HG03139 (cell line): Measurements from ENCODE around the gene STK31.
"Not testable (repeated sequence)": the region's sequence is repeated elsewhere in the genome, so short reads cannot be mapped to it uniquely, and the experiment has no call there.

Experiments used
- ATAC-seq: cut with Tn5 transposase; IDR thresholded peaks from one replicate; pipeline ENCODE4 v1.9.1; 2021; ENCODE audit not compliant: unreplicated experiment

Gene STK31

DNA sequence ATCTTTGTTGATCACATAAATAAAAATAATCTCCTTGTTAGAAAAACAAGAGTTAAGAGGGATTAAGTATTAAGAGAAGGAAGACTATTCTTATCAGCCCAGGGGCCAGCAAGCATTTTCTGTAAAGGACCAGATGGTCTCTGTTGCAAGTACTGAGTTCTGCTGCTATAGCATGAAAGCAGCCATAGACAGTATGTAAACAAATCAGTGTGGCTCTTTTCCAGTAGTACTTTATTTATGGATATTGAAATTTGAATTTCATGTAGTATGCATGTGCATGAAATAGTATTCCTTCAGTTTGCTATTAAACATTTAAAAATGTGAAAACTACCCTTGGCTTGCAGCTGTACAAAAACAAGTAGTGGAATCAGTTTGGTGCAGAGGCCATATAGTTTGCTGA, 81.7 kb downstream of the STK31 start:
- ATAC-seq: no peak

DNA sequence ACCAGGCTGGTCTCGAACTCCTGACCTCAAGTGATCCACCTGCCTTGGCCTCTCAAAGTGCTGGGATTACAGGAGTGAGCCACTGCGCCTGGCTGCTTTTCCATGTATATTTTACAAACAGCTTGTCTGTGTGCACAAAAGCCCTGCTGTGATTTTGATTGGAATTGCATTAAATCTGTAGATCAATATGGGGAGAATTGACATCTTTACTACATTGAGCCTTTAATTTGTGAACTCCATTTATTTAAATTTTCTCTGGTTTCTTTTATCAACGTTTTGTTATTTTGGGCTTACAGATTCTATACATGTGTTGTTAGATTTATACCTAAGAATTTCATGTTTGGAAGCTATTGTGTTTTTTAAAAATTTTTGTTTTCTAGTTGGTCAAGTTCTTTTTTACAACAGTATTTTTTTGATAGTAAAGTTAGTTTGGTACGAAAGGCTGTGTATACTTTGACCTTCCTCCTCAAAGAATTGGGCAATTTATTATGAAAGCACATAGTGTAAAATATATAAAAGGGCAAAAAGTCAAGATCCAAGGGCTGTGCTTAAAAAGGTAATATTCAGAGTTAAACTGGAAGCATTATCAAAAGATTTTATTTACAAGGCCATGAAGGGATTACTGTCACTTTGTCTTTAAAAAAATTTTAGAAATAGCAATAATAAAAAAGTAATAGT, 92.8 kb downstream of the STK31 start:
- no peak for ATAC-seq

DNA sequence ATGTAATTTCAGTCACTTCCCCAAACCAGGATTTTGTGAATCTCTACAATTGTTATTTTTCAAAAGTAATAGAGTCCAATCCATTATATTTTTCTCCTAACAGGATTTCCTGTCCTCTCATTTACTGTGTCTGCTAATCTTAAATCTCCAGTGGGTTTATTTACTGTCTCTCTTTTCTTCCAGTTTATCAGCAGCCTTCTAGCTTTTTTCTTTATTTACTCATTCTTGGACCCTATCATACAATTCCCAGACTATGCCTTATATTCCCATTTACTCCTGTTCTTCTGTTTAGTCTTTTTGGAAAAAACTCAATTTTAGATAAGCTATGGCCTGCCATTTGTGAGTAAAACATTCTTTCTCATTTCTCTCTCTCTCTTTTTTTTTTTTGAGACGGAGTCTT, 94.7 kb downstream of the STK31 start:
- no peak for ATAC-seq

DNA sequence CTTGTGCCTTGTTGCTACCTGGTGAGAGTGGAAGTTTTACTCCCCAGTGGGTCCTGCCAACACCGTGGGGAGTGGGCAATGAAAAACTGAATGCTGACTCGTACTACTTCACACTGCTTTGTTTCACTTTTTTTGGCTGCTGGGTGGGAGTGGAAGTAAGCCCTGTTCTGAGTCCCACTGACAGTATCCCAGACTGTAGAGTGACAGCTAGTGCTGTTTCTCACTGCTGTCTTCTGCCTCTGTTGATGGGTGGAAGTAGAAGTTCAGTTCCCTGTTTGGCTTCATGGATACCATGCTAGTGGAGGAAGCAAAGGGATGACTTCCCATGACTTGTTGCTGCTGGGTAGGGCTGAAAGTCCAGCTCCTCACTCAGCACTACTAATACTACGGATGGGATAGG, 98.4 kb downstream of the STK31 start:
- no peak for ATAC-seq

- no peak for ATAC-seq
Measured at GRCh38 chr7:23810099-23810498, 100.1 kb downstream of the STK31 start.

DNA sequence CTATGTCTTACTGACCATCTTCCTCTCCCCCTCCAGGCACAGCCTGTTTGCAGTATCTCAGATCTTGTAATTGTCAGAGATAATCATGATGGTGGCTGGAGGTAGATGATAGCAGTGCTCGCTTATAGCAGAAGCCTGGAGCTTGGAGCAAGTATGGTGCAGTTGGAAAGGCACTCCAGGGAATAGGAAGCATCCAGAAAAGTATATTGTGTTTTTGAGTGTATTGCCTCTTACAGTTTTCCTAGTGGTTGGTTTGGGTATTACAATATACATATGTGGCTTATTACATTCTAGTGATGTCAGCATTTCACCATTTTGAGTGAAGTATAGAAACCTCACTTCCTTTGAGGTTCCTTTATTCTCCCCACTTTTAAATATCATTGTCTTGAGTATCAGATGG, 101.5 kb downstream of the STK31 start:
- ATAC-seq: no peak

DNA sequence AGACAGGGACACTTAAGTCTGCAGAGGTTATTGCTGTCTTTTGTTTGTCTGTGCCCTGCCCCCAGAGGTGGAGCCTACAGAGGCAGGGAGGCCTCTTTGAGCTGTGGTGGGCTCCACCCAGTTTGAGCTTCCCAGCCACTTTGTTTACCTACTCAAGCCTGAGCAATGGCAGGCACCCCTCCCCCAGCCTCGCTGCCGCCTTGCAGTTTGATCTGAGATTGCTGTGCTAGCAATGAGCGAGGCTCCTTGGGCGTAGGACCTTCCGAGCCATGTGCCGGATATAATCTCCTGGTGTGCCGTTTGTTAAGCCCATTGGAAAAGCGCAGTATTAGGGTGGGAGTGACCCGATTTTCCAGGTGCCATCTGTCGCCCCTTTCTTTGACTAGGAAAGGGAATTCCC, 118.1 kb downstream of the STK31 start:
- ATAC-seq: not testable (repeated sequence)

- ATAC-seq: not testable (repeated sequence)
Measured at GRCh38 chr7:23832733-23833132, 122.7 kb downstream of the STK31 start.

- ATAC-seq: no peak
Measured at GRCh38 chr7:23833405-23833804, 123.4 kb downstream of the STK31 start.

- not testable (repeated sequence) for ATAC-seq
Measured at GRCh38 chr7:23844837-23845236, 134.8 kb downstream of the STK31 start.

- ATAC-seq: no peak
Measured at GRCh38 chr7:23852135-23852534, 142.1 kb downstream of the STK31 start.

DNA sequence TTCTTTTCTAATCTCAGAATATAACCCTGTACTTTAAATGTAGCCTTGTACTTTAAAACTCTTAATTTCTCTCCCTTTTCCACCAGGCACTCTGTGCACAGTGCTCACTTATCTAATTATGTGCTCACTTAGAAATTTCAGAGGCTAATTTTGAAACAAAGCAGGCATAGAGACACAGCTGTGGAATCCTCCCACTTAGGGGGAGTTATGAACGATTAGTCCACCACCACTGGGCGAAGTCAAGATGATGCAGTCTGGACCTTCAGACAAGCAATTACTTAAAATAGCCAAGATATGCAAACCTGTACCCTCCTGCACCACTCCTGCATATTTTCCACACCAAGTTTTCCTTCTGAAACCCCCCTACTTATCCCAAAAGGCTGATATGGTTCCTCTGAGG, 143.0 kb downstream of the STK31 start:
- ATAC-seq: no peak

- ATAC-seq: no peak
Measured at GRCh38 chr7:23863209-23863787, 153.3 kb downstream of the STK31 start.

DNA sequence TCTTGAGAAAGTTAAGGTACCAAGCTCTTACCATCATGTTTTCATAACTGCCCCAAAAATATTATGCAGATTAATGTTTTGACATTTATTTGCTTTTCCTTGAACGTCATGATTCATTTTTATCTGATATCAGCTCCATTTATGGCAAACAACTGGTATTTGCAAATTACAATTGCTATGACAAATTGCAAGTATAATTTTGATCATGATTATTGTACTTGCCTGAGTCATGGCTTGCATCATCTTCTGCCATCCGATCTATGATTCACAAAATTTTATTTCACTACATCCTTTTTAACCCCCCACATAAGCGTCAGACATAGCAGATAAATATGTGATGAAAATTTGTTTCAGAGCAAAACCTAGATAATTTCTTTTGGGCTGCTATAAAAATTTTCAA, 155.0 kb downstream of the STK31 start:
- ATAC-seq: no peak

DNA sequence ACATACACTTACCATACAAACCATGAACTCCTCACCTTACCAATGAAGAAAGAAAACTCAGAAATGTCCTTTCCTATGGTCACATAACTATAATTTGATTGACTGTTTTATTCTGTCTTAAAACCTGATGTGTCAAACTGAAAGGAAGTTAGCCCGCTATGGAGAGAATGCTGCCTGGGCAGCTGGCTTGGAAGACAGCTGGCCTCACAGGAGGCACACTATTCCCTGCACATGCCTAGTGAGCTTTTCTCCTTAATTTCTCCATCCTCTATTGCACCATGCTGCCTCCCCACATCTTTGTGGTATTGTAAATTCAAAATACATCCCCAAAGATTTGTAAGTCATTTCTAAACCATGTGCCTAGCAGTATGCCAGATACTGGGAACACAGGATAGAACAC, 163.3 kb downstream of the STK31 start:
- ATAC-seq: no peak

GRCh38 chr7:23876526-23876925, 166.5 kb downstream of the STK31 start:
- not testable (repeated sequence) for ATAC-seq
